PFSK-1 (cell line): Measurements from ENCODE around the gene ATP11B.

Experiments used
- FOXP2 ChIP-seq: optimal IDR thresholded peaks from 2 replicates; pipeline ENCODE3; 2011; ENCODE audit warnings: borderline replicate concordance, control low read depth, inconsistent platforms; ENCODE audit not compliant: insufficient read depth; ENCODE audit errors: extremely low read length, extremely low read depth
- POLR2AphosphoS5 ChIP-seq: IDR thresholded peaks from 2 replicates; pipeline ENCODE4 v1.6.1; 2012; ENCODE audit warnings: low read depth, mild to moderate bottlenecking, control low read depth, low read length, moderate library complexity
- SIN3A ChIP-seq: IDR thresholded peaks from 2 replicates; pipeline ENCODE4 v1.6.1; 2012; ENCODE audit warnings: mild to moderate bottlenecking, low read length, moderate library complexity, borderline replicate concordance; ENCODE audit not compliant: insufficient read depth
- TAF1 ChIP-seq: IDR thresholded peaks from 2 replicates; pipeline ENCODE4 v1.6.1; 2012; ENCODE audit warnings: low read length, control low read depth, borderline replicate concordance; ENCODE audit not compliant: insufficient read depth
- TF ChIP-seq, protein P1 (sequence below), 2 experiments: IDR thresholded peaks; 2 replicates each; pipeline versions ENCODE4 v1.6.1 to v1.8.0; 2011 to 2012; ENCODE audit warnings: low read depth in 2 of 2, low read length in 2 of 2, control low read depth in 1 of 2, inconsistent platforms in 1 of 2, mild to moderate bottlenecking in 1 of 2, moderate library complexity in 1 of 2; ENCODE audit not compliant: insufficient read depth in 1 of 2

DNA sequence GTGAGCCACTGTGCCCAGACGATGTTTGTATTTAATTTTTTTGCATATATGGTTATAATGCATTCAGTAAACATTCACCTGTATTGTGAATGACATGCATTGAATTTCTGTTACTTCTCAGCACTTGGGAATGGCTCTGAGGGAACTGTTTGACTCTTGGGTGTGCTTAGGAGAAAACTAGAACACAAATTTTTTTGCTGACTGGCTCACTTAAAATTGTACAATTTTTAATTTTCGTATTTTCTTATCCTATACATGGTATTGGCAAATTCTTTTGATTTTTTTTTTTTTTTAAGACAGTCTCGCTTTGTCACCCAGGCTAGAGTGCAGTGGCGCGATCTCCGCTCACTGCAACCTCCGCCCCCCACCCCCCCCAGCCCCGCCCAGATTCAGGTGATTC is 7.2 kb downstream of the ATP11B start:
- no peak for TF ChIP-seq TAF1
- no peak for TF ChIP-seq SIN3A
- no peak for TF ChIP-seq POLR2AphosphoS5
- no peak for TF ChIP-seq FOXP2
- TF ChIP-seq, protein P1, sequence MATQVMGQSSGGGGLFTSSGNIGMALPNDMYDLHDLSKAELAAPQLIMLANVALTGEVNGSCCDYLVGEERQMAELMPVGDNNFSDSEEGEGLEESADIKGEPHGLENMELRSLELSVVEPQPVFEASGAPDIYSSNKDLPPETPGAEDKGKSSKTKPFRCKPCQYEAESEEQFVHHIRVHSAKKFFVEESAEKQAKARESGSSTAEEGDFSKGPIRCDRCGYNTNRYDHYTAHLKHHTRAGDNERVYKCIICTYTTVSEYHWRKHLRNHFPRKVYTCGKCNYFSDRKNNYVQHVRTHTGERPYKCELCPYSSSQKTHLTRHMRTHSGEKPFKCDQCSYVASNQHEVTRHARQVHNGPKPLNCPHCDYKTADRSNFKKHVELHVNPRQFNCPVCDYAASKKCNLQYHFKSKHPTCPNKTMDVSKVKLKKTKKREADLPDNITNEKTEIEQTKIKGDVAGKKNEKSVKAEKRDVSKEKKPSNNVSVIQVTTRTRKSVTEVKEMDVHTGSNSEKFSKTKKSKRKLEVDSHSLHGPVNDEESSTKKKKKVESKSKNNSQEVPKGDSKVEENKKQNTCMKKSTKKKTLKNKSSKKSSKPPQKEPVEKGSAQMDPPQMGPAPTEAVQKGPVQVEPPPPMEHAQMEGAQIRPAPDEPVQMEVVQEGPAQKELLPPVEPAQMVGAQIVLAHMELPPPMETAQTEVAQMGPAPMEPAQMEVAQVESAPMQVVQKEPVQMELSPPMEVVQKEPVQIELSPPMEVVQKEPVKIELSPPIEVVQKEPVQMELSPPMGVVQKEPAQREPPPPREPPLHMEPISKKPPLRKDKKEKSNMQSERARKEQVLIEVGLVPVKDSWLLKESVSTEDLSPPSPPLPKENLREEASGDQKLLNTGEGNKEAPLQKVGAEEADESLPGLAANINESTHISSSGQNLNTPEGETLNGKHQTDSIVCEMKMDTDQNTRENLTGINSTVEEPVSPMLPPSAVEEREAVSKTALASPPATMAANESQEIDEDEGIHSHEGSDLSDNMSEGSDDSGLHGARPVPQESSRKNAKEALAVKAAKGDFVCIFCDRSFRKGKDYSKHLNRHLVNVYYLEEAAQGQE (IDR thresholded peaks at IDR 0.05; ENCODE audit: insufficient read depth in 1 of 2, low read depth in 2 of 2, low read length in 2 of 2), result no peak
